ENCODE results near the gene FRYL.
"Not testable (repeated sequence)": the region's sequence is repeated elsewhere in the genome, so short reads cannot be mapped to it uniquely, and the experiment has no call there.

The FRYL gene

GRCh38 chr4:48490012-48490679 lies 289.9 kb downstream of the FRYL start, which contains the start of gene ZAR1:
ZAR1 (plus strand) TSS chr4:48490252; CDS start chr4:48490292, 40 bp downstream.
- no peak for DNase-seq (ENCODE audit: low spot score)

GRCh38 chr4:48489683-48490011 lies 290.4 kb downstream of the FRYL start:
- DNase-seq (ENCODE audit: low spot score): no peak

GRCh38 chr4:48484494-48485168 lies 295.4 kb downstream of the FRYL start:
- no peak for DNase-seq (ENCODE audit: low spot score)

GRCh38 chr4:48483777-48484493 lies 296.1 kb downstream of the FRYL start:
- no peak for DNase-seq (ENCODE audit: low spot score)

- peak; percentile 39 for DNase-seq (ENCODE audit: low spot score)
Observed at GRCh38 chr4:48483006-48483776, 296.9 kb downstream of the FRYL start, which contains the start of gene SLC10A4. SLC10A4 (plus strand) TSS chr4:48483343; CDS start chr4:48483562, 219 bp downstream.

- DNase-seq (ENCODE audit: low spot score): no peak
Observed at GRCh38 chr4:48481581-48481980, 298.5 kb downstream of the FRYL start.

- DNase-seq (ENCODE audit: low spot score): no peak
Observed at GRCh38 chr4:48478273-48478672, 301.8 kb downstream of the FRYL start.

- no peak for DNase-seq (ENCODE audit: low spot score)
Observed at GRCh38 chr4:48475770-48476169, 304.3 kb downstream of the FRYL start.

GRCh38 chr4:48472794-48473193 lies 307.3 kb downstream of the FRYL start:
- no peak for DNase-seq (ENCODE audit: low spot score)

GRCh38 chr4:48470570-48470969 lies 309.5 kb downstream of the FRYL start:
- no peak for DNase-seq (ENCODE audit: low spot score)

- no peak for DNase-seq (ENCODE audit: low spot score)
Observed at GRCh38 chr4:48470137-48470536, 309.9 kb downstream of the FRYL start.

- DNase-seq (ENCODE audit: low spot score): no peak
Observed at GRCh38 chr4:48467891-48468290, 312.2 kb downstream of the FRYL start.

- DNase-seq (ENCODE audit: low spot score): no peak
Observed at GRCh38 chr4:48467442-48467841, 312.6 kb downstream of the FRYL start.

- DNase-seq (ENCODE audit: low spot score): no peak
Observed at GRCh38 chr4:48462363-48462762, 317.7 kb downstream of the FRYL start.

GRCh38 chr4:48461000-48461399 lies 319.1 kb downstream of the FRYL start:
- DNase-seq (ENCODE audit: low spot score): no peak

GRCh38 chr4:48454591-48454990 lies 325.5 kb downstream of the FRYL start:
- DNase-seq (ENCODE audit: low spot score): no peak

- DNase-seq (ENCODE audit: low spot score): not testable (repeated sequence)
Observed at GRCh38 chr4:48451656-48452055, 328.4 kb downstream of the FRYL start.

GRCh38 chr4:48450740-48451139 lies 329.3 kb downstream of the FRYL start:
- no peak for DNase-seq (ENCODE audit: low spot score)

- DNase-seq (ENCODE audit: low spot score): no peak
Observed at GRCh38 chr4:48449151-48449550, 330.9 kb downstream of the FRYL start.

Measured in HuH-7.5 (cell line).